Upper lobe of left lung (tissue), 6 donors: Measurements from ENCODE around the gene SIGLEC12. TPM values are rescaled to one million over a fixed set of nuclear protein-coding genes. Genes with fewer than 3 reads are reported as not detected.
A peak's percentile ranks its signal among the peaks of the same experiment; 100 is the strongest.

Experiments
- ATAC-seq, 2 donors: fragments of 200-7000 bp; cut with Tn5 transposase; one replicate each; pipeline ENCODE4 v1.9.1; 2022; ENCODE audit warnings: mild to moderate bottlenecking in 2 of 2, moderate library complexity in 2 of 2; ENCODE audit not compliant: low FRiP score in 2 of 2
- DNase-seq, 2 donors: peaks; one replicate each; pipeline ENCODE4 v3.0.0-alpha.2; 2019 to 2020
- H3K27ac ChIP-seq, 4 donors: fragments of 200-600 bp; sonication (generic); one replicate each; pipeline ENCODE4 v1.5.1; 2016 to 2019
- H3K27me3 ChIP-seq, 4 donors: fragments of 200-600 bp; sonication (generic); one replicate each; pipeline ENCODE4 v1.5.1; 2017 to 2019
- H3K36me3 ChIP-seq, 4 donors: fragments of 200-600 bp; sonication (generic); one replicate each; pipeline ENCODE4 v1.5.1; 2016 to 2019
- H3K4me1 ChIP-seq, 4 donors: fragments of 200-600 bp; sonication (generic); one replicate each; pipeline ENCODE4 v1.5.1; 2018 to 2019
- H3K4me3 ChIP-seq, 4 donors: fragments of 200-600 bp; sonication (generic); one replicate each; pipeline ENCODE4 v1.5.1; 2017 to 2019; ENCODE audit warnings: mild to moderate bottlenecking in 2 of 4, moderate library complexity in 1 of 4
- H3K9me3 ChIP-seq, 4 donors: fragments of 200-600 bp; sonication (generic); one replicate each; pipeline ENCODE4 v1.5.1; 2018 to 2019
- CTCF ChIP-seq, 6 experiments: fragments of 450-650 bp in 4 of 6; fragments of 200-600 bp in 2 of 6; sonication (generic) in 2 of 6; IDR thresholded peaks; one replicate each; pipeline ENCODE4 v1.5.1; 2016 to 2019; ENCODE audit warnings: antibody characterized with exemption in 6 of 6
- EP300 ChIP-seq, 4 donors: sonication (generic); formaldehyde crosslinking; IDR thresholded peaks; one replicate each; pipeline ENCODE4 v1.5.1; 2017; ENCODE audit warnings: antibody characterized with exemption in 4 of 4, control low read depth in 2 of 4
- POLR2A ChIP-seq, 4 donors: fragments of 450-650 bp; IDR thresholded peaks; one replicate each; pipeline ENCODE4 v1.5.1; 2016 to 2017; ENCODE audit warnings: antibody characterized with exemption in 4 of 4, mild to moderate bottlenecking in 2 of 4
- POLR2AphosphoS5 ChIP-seq, 2 donors: sonication (generic); formaldehyde crosslinking; IDR thresholded peaks; one replicate each; pipeline ENCODE4 v1.5.1; 2017; ENCODE audit warnings: antibody characterized with exemption in 2 of 2
- WGBS, 2 donors: methylation state at CpG; one replicate each; pipeline ENCODE4 v1.1.5; 2017 to 2018; 5-methylcytosine and 5-hydroxymethylcytosine counted together
- total RNA-seq, 6 donors: library from RNA; depleted of rRNA in 4 of 6; stranded (reverse); fragments of >200 nt in 4 of 6; gene quantifications; one replicate each; pipeline versions ENCODE4 v1.1.0 to v1.2.1, GENCODE V29; 2016 to 2021
- donor health status: DM: no; HTN: no; CAD: no; lungs with moderate emphysema.
- donor health status: DM: no; HTN: yes; CAD: no; lungs with severe emphysema.

Gene SIGLEC12
- total RNA-seq, 6 donors from 2014 or later: 0.30 to 4.5 (median 3.3) TPM; not detected in 1

DNA sequence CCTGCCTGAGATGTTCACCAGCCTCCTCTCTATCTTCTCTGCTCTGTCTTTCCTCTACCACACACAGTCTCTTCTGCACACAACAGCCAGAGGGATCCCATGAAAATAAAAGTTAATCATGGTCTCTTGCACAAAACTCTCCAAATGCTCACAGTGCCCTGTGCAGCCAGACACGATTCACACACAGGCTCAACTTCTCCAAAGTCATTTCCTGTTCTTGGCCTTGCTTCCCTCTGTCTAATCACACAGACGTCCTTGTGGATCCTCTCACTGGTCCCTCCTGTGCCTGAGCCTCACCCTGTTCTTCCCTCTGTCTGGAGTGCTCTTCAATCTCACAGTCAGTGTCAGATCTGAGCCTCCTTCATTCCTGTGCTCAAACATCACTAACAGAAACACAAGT lies 7.8 kb downstream of the SIGLEC12 start:
- DNase-seq (peak in 1 of 2 donors; percentile 34), ATAC-seq (peak in 1 of 2 donors; percentile 39)
- Histone ChIP-seq H3K4me1 (no peaks in the 10 kb centered on the region), H3K4me3 (no peak overlapping the region), H3K9me3 (no peaks in the 10 kb centered on the region), H3K36me3 (no peaks in the 10 kb centered on the region), H3K27ac (no peak overlapping the region), H3K27me3 (no peaks in the 10 kb centered on the region)
- TF ChIP-seq EP300 (IDR thresholded peaks at IDR 0.05) (no peak), POLR2A (IDR thresholded peaks at IDR 0.05) (no peak), POLR2AphosphoS5 (IDR thresholded peaks at IDR 0.05) (no peak), CTCF (IDR thresholded peaks at IDR 0.05) (no peak)
- 13 to 19% methylated on average over 2 of the region's 2 CpGs for WGBS, 2 donors

DNA sequence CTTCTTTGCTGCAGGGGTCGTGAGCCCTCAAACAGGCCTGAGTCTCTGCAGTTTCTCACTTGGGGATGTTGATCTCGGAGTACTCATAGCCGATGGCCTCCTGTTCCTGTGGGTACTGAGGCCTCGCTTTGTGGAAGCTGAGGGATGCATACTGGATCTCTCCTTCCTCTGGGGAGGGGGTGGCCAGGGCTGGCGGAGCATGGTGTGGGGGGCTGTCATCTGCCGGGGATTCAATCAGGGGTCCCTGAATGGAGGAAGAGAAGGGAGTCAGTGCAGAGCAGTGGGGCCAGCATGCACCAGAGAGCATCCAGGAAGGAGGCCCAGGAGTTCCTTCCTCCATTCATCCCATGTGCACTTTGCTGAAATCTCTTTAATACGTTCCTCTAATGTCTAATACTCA lies 10.0 kb downstream of the SIGLEC12 start:
- no peaks in the 10 kb centered on the region for H3K36me3 ChIP-seq
- no peak overlapping the region for H3K27ac ChIP-seq
- H3K4me1 ChIP-seq: no peaks in the 10 kb centered on the region
- WGBS, 2 donors: 54 to 80% methylated on average over 2 to 7 of the region's 7 CpGs
- TF ChIP-seq EP300 (IDR thresholded peaks at IDR 0.05) (no peak), CTCF (IDR thresholded peaks at IDR 0.05) (no peak), POLR2A (IDR thresholded peaks at IDR 0.05) (no peak), POLR2AphosphoS5 (IDR thresholded peaks at IDR 0.05) (no peak)
- no peak overlapping the region for H3K4me3 ChIP-seq
- no peak for ATAC-seq
- H3K9me3 ChIP-seq: no peaks in the 10 kb centered on the region
- no peaks in the 10 kb centered on the region for H3K27me3 ChIP-seq
- DNase-seq: no peak

GRCh38 chr19:51490676-51491075 lies 10.9 kb downstream of the SIGLEC12 start:
- no peaks in the 10 kb centered on the region for H3K36me3 ChIP-seq
- ATAC-seq: no peak
- no peak for TF ChIP-seq EP300 (IDR thresholded peaks at IDR 0.05)
- no peak for TF ChIP-seq POLR2AphosphoS5 (IDR thresholded peaks at IDR 0.05)
- TF ChIP-seq CTCF (IDR thresholded peaks at IDR 0.05): no peak
- no peak for TF ChIP-seq POLR2A (IDR thresholded peaks at IDR 0.05)
- no peaks in the 10 kb centered on the region for H3K9me3 ChIP-seq
- no peak for DNase-seq
- no peak overlapping the region for H3K4me3 ChIP-seq
- 38 to 59% methylated on average over 14 of the region's 14 CpGs for WGBS, 2 donors
- no peaks in the 10 kb centered on the region for H3K27me3 ChIP-seq
- H3K4me1 ChIP-seq: no peaks in the 10 kb centered on the region
- H3K27ac ChIP-seq: no peak overlapping the region

DNA sequence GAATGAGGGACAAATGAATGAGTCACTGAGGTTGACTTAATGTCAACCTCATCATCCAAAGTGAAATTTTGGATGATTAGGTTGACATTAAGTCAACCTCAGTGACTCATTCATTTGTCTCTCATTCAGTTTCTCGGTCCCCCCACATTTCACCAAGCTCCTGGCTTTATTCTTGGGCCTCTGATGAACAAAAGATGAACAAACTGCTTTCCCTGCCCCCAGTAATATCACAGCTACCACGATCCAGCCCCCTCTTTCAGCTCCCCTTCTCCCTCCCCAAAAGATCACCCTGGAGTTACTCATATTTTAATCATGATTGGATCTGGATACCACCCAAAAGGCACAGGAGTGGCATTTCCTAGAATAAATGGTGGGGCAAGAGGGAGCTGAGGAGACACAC lies 12.5 kb downstream of the SIGLEC12 start:
- no peak overlapping the region for H3K4me3 ChIP-seq
- no peaks in the 10 kb centered on the region for H3K9me3 ChIP-seq
- H3K4me1 ChIP-seq: no peaks in the 10 kb centered on the region
- no peak overlapping the region for H3K27ac ChIP-seq
- H3K27me3 ChIP-seq: no peaks in the 10 kb centered on the region
- 60 to 61% methylated on average over 2 of the region's 2 CpGs for WGBS, 2 donors
- DNase-seq (no peak), ATAC-seq (no peak)
- TF ChIP-seq EP300 (IDR thresholded peaks at IDR 0.05): no peak
- TF ChIP-seq POLR2AphosphoS5 (IDR thresholded peaks at IDR 0.05): no peak
- TF ChIP-seq CTCF (IDR thresholded peaks at IDR 0.05): no peak
- TF ChIP-seq POLR2A (IDR thresholded peaks at IDR 0.05): no peak
- H3K36me3 ChIP-seq: no peaks in the 10 kb centered on the region

DNA sequence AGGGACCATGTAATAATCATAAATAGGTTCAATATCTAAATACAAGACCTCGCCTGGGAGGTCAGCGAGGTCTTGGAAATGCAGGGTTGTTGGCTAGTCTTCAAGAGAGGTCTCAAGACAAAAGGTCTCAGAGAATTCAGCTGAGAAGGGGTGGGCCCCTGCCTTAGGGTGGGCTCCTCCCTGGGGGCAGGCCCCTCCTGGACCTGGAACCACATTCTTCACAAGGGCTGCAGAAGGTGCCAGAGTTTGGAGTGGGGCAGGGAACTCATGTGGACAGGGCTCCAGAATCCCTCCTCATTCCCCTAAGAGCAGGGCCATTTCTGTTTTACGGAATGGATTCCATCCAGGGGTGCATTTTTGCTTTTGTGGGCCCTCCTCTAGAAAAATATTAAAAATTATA lies 13.1 kb downstream of the SIGLEC12 start:
- no peak for ATAC-seq
- DNase-seq: no peak
- Histone ChIP-seq H3K27me3 (no peaks in the 10 kb centered on the region), H3K4me1 (no peaks in the 10 kb centered on the region), H3K4me3 (no peak overlapping the region), H3K9me3 (no peaks in the 10 kb centered on the region), H3K27ac (no peak overlapping the region), H3K36me3 (no peaks in the 10 kb centered on the region)
- TF ChIP-seq EP300 (IDR thresholded peaks at IDR 0.05) (no peak), POLR2AphosphoS5 (IDR thresholded peaks at IDR 0.05) (no peak), CTCF (IDR thresholded peaks at IDR 0.05) (no peak), POLR2A (IDR thresholded peaks at IDR 0.05) (no peak)
- 65 to 85% methylated on average over 3 of the region's 3 CpGs for WGBS, 2 donors
